DND-41 (cell line): Measurements from ENCODE around the gene ZNF688.

Experiments
- CTCF ChIP-seq: IDR thresholded peaks from 2 replicates; pipeline ENCODE4 v1.5.1; 2012; ENCODE audit warnings: borderline replicate concordance, low read length, moderate library complexity, mild to moderate bottlenecking; ENCODE audit not compliant: poor library complexity, severe bottlenecking; ENCODE audit errors: extremely low read depth
- EZH2 ChIP-seq: IDR thresholded peaks from 3 replicates; pipeline ENCODE4 v1.6.1; 2012; ENCODE audit warnings: borderline replicate concordance, low read depth, mild to moderate bottlenecking, moderate library complexity, low read length, inconsistent platforms; ENCODE audit not compliant: severe bottlenecking

- TF ChIP-seq CTCF = no peak
- no peak for TF ChIP-seq EZH2
Observed at GRCh38 chr16:30524575-30525568, 46.6 kb downstream of the ZNF688 start.
